PC-3 (cell line): ENCODE data around the gene KCNQ1OT1.

Source experiments
- EZH2 ChIP-seq: fragments of 300-600 bp; sonication (generic); IDR thresholded peaks from one replicate; pipeline ENCODE4 v1.6.1; 2017; ENCODE audit warnings: antibody characterized with exemption, mild to moderate bottlenecking, low read length; ENCODE audit not compliant: unreplicated experiment
- EZH2phosphoT487 ChIP-seq: fragments of 300-600 bp; sonication (generic); IDR thresholded peaks from 2 replicates; pipeline ENCODE4 v1.6.1; 2018; ENCODE audit warnings: mild to moderate bottlenecking, antibody characterized with exemption, low read length, borderline replicate concordance
- TF ChIP-seq, protein P1 (sequence below): fragments of 300-600 bp; sonication (generic); conservative IDR thresholded peaks from 2 replicates; pipeline ENCODE4 v1.5.1; 2017; ENCODE audit warnings: antibody characterized with exemption, low read depth, mild to moderate bottlenecking, low read length

DNA sequence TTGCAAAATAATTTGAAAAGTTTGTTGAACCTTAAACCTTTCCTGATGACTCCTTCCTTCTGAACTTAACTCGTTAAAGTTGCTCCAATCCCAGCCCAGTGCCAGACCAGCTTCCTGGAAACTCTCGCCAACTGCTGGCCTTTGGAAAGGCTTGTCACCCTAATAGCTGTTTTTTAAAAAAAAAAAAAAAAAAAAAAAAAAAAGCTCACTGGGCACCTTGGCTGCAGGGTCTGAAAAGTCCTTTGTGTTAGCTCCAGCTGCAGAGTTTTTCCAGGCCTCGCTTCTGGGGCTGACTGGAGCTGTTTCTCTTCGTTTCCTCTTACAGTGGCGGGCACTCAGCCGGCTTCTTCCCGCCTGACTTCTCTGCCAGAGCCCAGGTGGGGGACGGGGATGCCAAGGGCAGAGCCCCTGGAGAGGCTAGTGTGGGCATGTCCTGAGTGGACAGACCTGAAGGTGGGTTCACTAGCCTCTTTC lies 25.1 kb downstream of the KCNQ1OT1 start:
- TF ChIP-seq, protein P1, sequence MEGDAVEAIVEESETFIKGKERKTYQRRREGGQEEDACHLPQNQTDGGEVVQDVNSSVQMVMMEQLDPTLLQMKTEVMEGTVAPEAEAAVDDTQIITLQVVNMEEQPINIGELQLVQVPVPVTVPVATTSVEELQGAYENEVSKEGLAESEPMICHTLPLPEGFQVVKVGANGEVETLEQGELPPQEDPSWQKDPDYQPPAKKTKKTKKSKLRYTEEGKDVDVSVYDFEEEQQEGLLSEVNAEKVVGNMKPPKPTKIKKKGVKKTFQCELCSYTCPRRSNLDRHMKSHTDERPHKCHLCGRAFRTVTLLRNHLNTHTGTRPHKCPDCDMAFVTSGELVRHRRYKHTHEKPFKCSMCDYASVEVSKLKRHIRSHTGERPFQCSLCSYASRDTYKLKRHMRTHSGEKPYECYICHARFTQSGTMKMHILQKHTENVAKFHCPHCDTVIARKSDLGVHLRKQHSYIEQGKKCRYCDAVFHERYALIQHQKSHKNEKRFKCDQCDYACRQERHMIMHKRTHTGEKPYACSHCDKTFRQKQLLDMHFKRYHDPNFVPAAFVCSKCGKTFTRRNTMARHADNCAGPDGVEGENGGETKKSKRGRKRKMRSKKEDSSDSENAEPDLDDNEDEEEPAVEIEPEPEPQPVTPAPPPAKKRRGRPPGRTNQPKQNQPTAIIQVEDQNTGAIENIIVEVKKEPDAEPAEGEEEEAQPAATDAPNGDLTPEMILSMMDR: no peak
- TF ChIP-seq EZH2: no peak
- no peak for TF ChIP-seq EZH2phosphoT487
